ENCODE data around the gene RAD51B.

RAD51B gene

GRCh38 chr14:68486033-68486732 lies 666.6 kb downstream of the RAD51B start:
- no peak for DNase-seq (ENCODE audit: low spot score)

GRCh38 chr14:68486809-68487208 lies 667.2 kb downstream of the RAD51B start:
- DNase-seq (ENCODE audit: low spot score), result no peak

GRCh38 chr14:68487805-68488590 lies 668.4 kb downstream of the RAD51B start:
- no peak for DNase-seq (ENCODE audit: low spot score)

GRCh38 chr14:68491793-68492192 lies 672.2 kb downstream of the RAD51B start:
- no peak for DNase-seq (ENCODE audit: low spot score)

- no peak for DNase-seq (ENCODE audit: low spot score)
Measured at GRCh38 chr14:68492381-68493151, 673.0 kb downstream of the RAD51B start.

- DNase-seq (ENCODE audit: low spot score), result no peak
Measured at GRCh38 chr14:68493152-68493911, 673.8 kb downstream of the RAD51B start.

GRCh38 chr14:68495101-68496039 lies 675.8 kb downstream of the RAD51B start:
- no peak for DNase-seq (ENCODE audit: low spot score)

GRCh38 chr14:68497011-68497410 lies 677.4 kb downstream of the RAD51B start:
- no peak for DNase-seq (ENCODE audit: low spot score)

GRCh38 chr14:68499451-68499850 lies 679.9 kb downstream of the RAD51B start:
- no peak for DNase-seq (ENCODE audit: low spot score)

GRCh38 chr14:68501171-68501570 lies 681.6 kb downstream of the RAD51B start:
- no peak for DNase-seq (ENCODE audit: low spot score)

GRCh38 chr14:68501614-68502052 lies 682.1 kb downstream of the RAD51B start:
- no peak for DNase-seq (ENCODE audit: low spot score)

GRCh38 chr14:68502230-68502629 lies 682.7 kb downstream of the RAD51B start:
- DNase-seq (ENCODE audit: low spot score), result no peak

- DNase-seq (ENCODE audit: low spot score), result no peak
Measured at GRCh38 chr14:68503186-68503825, 683.7 kb downstream of the RAD51B start.

GRCh38 chr14:68504861-68505260 lies 685.3 kb downstream of the RAD51B start:
- DNase-seq (ENCODE audit: low spot score), result no peak

- DNase-seq (ENCODE audit: low spot score), result no peak
Measured at GRCh38 chr14:68506021-68506644, 686.6 kb downstream of the RAD51B start.

- no peak for DNase-seq (ENCODE audit: low spot score)
Measured at GRCh38 chr14:68506645-68507419, 687.3 kb downstream of the RAD51B start.

GRCh38 chr14:68507544-68508081 lies 688.0 kb downstream of the RAD51B start:
- DNase-seq (ENCODE audit: low spot score), result peak; percentile 29

- DNase-seq (ENCODE audit: low spot score), result no peak
Measured at GRCh38 chr14:68508581-68508980, 689.0 kb downstream of the RAD51B start.

Measured in globus pallidus (tissue), 1 donor.